Measurements from ENCODE around the gene GVQW3.

GRCh38 chr11:76424891-76425290 lies 43.8 kb downstream of the GVQW3 start:
- TF ChIP-seq CTCF (IDR thresholded peaks at IDR 0.05) = no peak
- TF ChIP-seq EZH2 (IDR thresholded peaks at IDR 0.05; ENCODE audit: borderline replicate concordance, insufficient read depth, low read depth, low read length, poor library complexity, severe bottlenecking) = no peak

All from B cell (primary cell).